ENCODE measurements around the gene DPT. TPM values are rescaled to one million over a fixed set of nuclear protein-coding genes. Genes with fewer than 3 reads are reported as not detected.

Gene DPT
- total RNA-seq, 4 donors from 2014 or later = 30.9 to 141 (median 56.5) TPM

- H3K4me3 ChIP-seq (replicated peaks in 1 of 3) = no peak overlapping the region
- DNase-seq = no peak
- no peak overlapping the region for H3K27ac ChIP-seq
- TF ChIP-seq, protein P1, sequence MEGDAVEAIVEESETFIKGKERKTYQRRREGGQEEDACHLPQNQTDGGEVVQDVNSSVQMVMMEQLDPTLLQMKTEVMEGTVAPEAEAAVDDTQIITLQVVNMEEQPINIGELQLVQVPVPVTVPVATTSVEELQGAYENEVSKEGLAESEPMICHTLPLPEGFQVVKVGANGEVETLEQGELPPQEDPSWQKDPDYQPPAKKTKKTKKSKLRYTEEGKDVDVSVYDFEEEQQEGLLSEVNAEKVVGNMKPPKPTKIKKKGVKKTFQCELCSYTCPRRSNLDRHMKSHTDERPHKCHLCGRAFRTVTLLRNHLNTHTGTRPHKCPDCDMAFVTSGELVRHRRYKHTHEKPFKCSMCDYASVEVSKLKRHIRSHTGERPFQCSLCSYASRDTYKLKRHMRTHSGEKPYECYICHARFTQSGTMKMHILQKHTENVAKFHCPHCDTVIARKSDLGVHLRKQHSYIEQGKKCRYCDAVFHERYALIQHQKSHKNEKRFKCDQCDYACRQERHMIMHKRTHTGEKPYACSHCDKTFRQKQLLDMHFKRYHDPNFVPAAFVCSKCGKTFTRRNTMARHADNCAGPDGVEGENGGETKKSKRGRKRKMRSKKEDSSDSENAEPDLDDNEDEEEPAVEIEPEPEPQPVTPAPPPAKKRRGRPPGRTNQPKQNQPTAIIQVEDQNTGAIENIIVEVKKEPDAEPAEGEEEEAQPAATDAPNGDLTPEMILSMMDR (IDR thresholded peaks at IDR 0.05) = no peak
- no peak for TF ChIP-seq POLR2A (IDR thresholded peaks at IDR 0.05)
- no peaks in the 10 kb centered on the region for H3K9me3 ChIP-seq
- 75 to 79% methylated on average over 5 of the region's 5 CpGs for WGBS, 2 donors
- H3K4me1 ChIP-seq = peaks cover 3 to 12% of the 10 kb centered on the region in 2 donors
- no peaks in the 10 kb centered on the region for H3K36me3 ChIP-seq
- no peaks in the 10 kb centered on the region for H3K27me3 ChIP-seq
- intact Hi-C loops (cut with DNase I) = no loop called here
Measured at GRCh38 chr1:168735974-168736373, 7.0 kb upstream of the DPT start.

GRCh38 chr1:168734946-168735345 lies 5.9 kb upstream of the DPT start:
- H3K9me3 ChIP-seq = no peaks in the 10 kb centered on the region
- no peak for DNase-seq
- WGBS, 2 donors = 85 to 90% methylated on average over 1 of the region's 1 CpG
- H3K27ac ChIP-seq = no peak overlapping the region
- H3K4me3 ChIP-seq (replicated peaks in 1 of 3) = no peak overlapping the region
- H3K36me3 ChIP-seq = no peaks in the 10 kb centered on the region
- peaks cover 3 to 12% of the 10 kb centered on the region in 2 donors for H3K4me1 ChIP-seq
- intact Hi-C loops (cut with DNase I) = no loop called here
- H3K27me3 ChIP-seq = no peaks in the 10 kb centered on the region
- TF ChIP-seq, protein P1 (IDR thresholded peaks at IDR 0.05) = no peak
- TF ChIP-seq POLR2A (IDR thresholded peaks at IDR 0.05) = no peak

GRCh38 chr1:168734271-168734670 lies 5.3 kb upstream of the DPT start:
- no peaks in the 10 kb centered on the region for H3K36me3 ChIP-seq
- H3K27me3 ChIP-seq = no peaks in the 10 kb centered on the region
- peak; percentile 70 to 76 for DNase-seq
- H3K9me3 ChIP-seq = no peaks in the 10 kb centered on the region
- peaks cover 3 to 12% of the 10 kb centered on the region in 2 donors for H3K4me1 ChIP-seq
- intact Hi-C loops (cut with DNase I) = no loop called here
- TF ChIP-seq, protein P1 (IDR thresholded peaks at IDR 0.05) = no peak
- TF ChIP-seq POLR2A (IDR thresholded peaks at IDR 0.05) = no peak
- WGBS, 2 donors = 36 to 52% methylated on average over 3 of the region's 3 CpGs
- H3K4me3 ChIP-seq (replicated peaks in 1 of 3) = no peak overlapping the region
- no peak overlapping the region for H3K27ac ChIP-seq

DNA sequence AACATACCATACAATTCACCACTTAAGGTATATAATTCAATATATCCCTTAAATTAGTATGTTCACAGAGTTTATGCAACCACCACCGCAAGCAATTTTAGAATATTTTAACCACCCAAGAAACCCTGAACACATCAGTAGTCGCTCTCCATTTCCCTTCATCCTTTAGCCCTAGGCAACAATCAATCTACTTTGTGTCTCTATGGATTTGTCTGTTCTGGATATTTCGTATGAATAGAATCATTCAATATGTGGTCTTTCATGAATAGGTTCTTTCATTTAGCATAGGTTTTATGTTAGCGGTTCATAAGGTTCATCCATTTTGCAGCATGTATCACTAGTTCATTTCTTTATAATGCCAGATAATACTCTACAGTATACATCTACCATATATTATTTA lies 4.2 kb upstream of the DPT start:
- no peak for DNase-seq
- H3K4me1 ChIP-seq = peaks cover 3 to 13% of the 10 kb centered on the region in 2 donors
- no peak overlapping the region for H3K27ac ChIP-seq
- no peaks in the 10 kb centered on the region for H3K27me3 ChIP-seq
- H3K4me3 ChIP-seq (replicated peaks in 1 of 3) = no peak overlapping the region
- no peaks in the 10 kb centered on the region for H3K36me3 ChIP-seq
- intact Hi-C loops (cut with DNase I) = no loop called here
- WGBS, 2 donors = 95 to 97% methylated on average over 4 of the region's 4 CpGs
- no peaks in the 10 kb centered on the region for H3K9me3 ChIP-seq
- TF ChIP-seq POLR2A (IDR thresholded peaks at IDR 0.05) = no peak
- TF ChIP-seq, protein P1 (IDR thresholded peaks at IDR 0.05) = no peak

DNA sequence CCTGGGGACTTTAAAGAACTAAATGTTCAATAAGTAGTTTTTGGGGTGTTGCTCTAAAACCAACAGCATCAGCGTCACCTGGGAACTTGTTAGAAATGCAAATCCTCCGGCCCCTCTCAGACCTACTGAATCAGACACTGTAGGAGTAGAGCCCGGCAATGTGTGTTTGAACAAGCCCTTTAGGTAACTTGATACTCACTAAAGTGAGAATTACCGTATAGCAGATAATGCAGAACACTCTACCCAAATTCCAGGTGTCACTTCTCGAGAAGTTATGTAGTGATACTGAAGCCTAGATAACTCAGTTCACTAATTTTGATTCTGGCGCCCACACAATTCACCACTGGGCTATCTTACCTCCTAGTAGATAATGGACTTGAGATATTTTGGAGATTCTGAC lies 3.7 kb upstream of the DPT start:
- 93 to 94% methylated on average over 6 of the region's 6 CpGs for WGBS, 2 donors
- no peak overlapping the region for H3K4me3 ChIP-seq (replicated peaks in 1 of 3)
- no peaks in the 10 kb centered on the region for H3K27me3 ChIP-seq
- H3K9me3 ChIP-seq = no peaks in the 10 kb centered on the region
- no peaks in the 10 kb centered on the region for H3K36me3 ChIP-seq
- no peak for DNase-seq
- TF ChIP-seq POLR2A (IDR thresholded peaks at IDR 0.05) = no peak
- TF ChIP-seq, protein P1 (IDR thresholded peaks at IDR 0.05) = no peak
- H3K27ac ChIP-seq = no peak overlapping the region
- H3K4me1 ChIP-seq = peaks cover 7 to 18% of the 10 kb centered on the region in 2 donors
- intact Hi-C loops (cut with DNase I) = no loop called here
